Fibroblast of villous mesenchyme (primary cell): ENCODE results near the gene CTPS1. TPM values are rescaled to one million over a fixed set of nuclear protein-coding genes. Genes with fewer than 3 reads are reported as not detected.

Experiments used
- DNase-seq: peaks from one replicate; pipeline ENCODE4 v3.0.0-alpha.2; 2010; ENCODE audit warnings: low read depth
- H3K4me3 ChIP-seq: 2 replicates; pipeline ENCODE4 v1.5.1; 2011; ENCODE audit warnings: low read depth, mild to moderate bottlenecking, low read length
- total RNA-seq: library from RNA; depleted of rRNA; stranded (reverse); fragments of >200 nt; gene quantifications from 2 replicates; pipeline ENCODE4 v1.2.3, GENCODE V29; 2012
- TF ChIP-seq, protein P1 (sequence below): IDR thresholded peaks from 2 replicates; pipeline ENCODE4 v1.5.1; 2012; ENCODE audit warnings: low read depth, mild to moderate bottlenecking, low read length; ENCODE audit not compliant: insufficient read depth

The CTPS1 gene
- total RNA-seq, 1 donor = 42.3 TPM

DNA sequence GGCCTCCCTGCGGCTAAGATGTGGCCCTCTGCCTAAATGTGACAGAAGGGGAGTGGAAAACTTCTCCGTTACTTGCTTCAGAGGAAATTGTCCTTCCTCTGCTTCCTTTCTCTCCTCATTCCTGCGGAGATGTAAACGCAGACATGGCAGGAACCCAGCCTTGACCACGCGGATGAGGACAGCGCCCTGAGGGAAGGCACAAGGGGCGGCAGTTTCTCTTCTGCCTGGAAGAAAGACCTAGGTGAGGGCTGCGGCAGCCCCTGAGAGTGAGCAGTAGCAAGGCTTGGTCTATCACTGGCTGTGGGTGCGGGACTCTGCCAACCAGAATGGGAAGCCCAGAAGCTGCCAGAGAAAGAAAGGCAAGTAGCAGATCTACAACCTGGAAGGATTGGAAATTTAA lies 14.0 kb upstream of the CTPS1 start:
- DNase-seq = no peak
- TF ChIP-seq, protein P1, sequence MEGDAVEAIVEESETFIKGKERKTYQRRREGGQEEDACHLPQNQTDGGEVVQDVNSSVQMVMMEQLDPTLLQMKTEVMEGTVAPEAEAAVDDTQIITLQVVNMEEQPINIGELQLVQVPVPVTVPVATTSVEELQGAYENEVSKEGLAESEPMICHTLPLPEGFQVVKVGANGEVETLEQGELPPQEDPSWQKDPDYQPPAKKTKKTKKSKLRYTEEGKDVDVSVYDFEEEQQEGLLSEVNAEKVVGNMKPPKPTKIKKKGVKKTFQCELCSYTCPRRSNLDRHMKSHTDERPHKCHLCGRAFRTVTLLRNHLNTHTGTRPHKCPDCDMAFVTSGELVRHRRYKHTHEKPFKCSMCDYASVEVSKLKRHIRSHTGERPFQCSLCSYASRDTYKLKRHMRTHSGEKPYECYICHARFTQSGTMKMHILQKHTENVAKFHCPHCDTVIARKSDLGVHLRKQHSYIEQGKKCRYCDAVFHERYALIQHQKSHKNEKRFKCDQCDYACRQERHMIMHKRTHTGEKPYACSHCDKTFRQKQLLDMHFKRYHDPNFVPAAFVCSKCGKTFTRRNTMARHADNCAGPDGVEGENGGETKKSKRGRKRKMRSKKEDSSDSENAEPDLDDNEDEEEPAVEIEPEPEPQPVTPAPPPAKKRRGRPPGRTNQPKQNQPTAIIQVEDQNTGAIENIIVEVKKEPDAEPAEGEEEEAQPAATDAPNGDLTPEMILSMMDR = no peak
- H3K4me3 ChIP-seq = no peak overlapping the region

DNA sequence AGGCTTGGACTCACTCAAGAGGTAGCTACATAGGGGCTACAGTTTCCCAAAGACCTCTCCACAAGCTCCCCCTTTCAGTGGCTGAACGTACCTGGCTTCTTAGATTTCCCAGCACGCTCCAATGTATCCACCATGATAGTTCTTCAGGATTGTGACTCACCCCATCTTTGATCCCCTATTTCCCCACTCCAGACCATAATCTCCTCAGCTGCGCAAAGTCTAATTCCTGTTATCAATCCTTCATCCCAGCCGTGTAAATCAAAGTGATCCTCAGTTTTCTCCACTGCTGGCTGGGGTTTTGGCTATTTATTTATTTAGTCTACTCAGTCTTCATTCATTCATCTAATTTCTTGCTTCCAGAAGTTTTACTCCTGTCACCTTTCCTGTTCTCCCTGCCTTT lies 13.1 kb upstream of the CTPS1 start:
- TF ChIP-seq, protein P1 = no peak
- H3K4me3 ChIP-seq = no peak overlapping the region
- peak; percentile 66 for DNase-seq

DNA sequence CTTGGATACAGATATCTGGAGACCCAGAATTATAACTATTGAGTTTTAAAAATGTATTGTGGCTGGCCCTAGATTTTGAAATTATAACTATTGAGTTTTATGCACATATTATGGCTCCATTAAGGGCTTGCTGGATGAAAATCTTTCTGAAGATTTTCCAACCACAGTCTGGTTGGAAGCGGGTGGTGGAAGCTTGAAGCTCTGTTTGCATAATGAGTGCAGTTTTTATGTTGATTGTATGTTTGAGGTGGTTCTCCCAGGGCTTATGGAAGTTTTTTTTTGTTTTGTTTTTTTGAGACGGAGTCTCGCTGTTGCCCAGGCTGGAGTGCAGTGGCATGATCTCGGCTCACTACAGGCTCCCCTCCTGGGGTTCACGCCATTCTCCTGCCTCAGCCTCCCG lies 10.1 kb upstream of the CTPS1 start:
- TF ChIP-seq, protein P1 = no peak
- DNase-seq = no peak

DNA sequence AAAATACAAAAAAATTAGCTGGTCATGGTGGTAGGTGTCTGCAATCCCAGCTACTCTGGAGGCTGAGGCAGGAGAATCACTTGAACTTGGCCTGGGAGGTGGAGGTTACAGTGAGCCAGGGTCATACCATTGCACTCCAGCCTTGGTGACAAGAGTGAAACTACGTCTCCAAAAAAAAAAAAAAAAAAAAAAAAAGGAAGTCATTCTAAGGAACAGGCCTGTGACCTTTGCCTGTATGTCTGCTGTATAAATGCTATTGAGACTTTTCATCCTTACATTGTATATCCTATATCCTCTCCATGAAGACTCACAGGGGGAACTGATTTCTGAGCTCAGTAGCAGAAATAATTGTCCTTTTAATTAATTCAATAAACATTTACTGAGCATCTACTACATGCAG lies 7.5 kb upstream of the CTPS1 start:
- no peak for DNase-seq
- H3K4me3 ChIP-seq = no peak overlapping the region
- TF ChIP-seq, protein P1 = no peak

More for the DNA sequence above, 10.1 kb upstream of the CTPS1 start:
- H3K4me3 ChIP-seq = no peak overlapping the region

DNA sequence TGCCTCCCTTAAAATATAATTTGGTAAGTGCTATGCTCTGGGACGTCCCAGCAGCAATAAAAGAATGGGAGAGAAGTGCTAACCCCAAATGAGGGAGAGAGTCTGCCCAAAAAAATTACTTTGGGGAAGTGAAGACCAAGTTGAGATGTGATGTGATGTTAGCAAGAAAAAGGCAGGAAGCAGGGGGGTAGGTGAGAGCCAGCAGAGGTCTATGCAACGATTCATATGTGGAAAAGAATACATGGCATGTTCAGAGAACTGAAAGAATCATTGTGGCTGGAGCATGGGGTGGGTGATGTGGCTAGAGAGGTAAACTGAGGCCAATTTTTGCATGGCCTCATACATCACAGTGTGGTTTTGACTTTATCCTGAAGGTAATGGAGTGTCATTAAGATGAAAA lies 5.6 kb upstream of the CTPS1 start:
- DNase-seq = no peak

DNA sequence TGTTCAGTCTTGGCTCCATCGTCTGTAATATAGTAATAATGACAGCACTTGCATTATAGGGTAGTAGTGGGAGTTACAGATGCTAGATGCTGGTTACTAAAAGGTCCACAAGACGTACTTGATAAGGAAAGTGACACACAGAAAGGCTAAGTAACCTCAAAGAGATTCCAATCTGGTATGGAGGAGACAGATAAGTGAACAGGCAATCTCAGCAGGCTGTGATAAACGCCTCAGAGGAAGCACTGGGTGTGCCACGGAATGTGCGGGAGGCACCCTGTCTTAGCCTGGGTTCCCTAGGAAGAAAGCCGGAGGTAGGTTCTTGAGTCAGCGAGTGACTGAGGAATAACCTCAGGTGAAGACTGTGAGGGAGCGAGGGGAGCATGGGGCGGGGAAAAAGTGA lies 4.6 kb upstream of the CTPS1 start:
- TF ChIP-seq, protein P1 = no peak
- H3K4me3 ChIP-seq = no peak overlapping the region
- no peak for DNase-seq

More for the DNA sequence above, 5.6 kb upstream of the CTPS1 start:
- TF ChIP-seq, protein P1 = no peak
- H3K4me3 ChIP-seq = no peak overlapping the region

DNA sequence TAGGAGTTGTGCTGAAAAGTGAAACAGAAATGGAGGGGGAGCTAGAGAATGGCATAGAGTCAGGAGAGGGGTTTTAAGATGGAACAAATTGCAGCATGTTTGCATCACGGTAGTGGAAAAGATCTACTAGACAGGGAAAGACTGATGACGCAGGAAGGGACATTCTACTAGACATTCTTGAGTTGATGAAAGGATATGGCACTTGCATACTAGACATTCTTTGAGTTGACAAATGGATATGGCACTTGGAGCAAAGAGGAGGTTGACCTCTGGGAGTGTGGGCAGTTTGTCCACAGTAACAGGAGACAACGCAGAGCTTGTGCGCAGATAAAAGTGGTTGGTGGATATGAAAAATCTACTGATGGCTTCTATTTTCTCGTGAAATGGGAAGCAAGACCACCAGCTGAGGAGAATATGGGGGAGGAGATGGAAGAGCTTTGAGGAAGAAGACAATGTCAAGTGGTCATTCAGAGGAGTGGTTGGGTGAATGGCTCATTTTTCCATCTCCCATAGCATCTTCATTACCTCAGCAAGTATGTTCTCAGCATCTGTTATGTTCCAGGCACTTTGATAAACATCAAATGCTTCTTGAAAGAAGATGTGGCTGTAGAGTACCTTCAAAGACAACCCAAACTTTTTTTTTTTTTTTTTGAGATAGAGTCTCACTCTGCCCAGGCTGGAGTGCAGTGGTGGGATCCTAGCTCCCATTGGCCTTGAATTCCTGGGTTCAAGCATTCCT lies 2.4 kb upstream of the CTPS1 start:
- DNase-seq = peak; percentile 89
- no peak overlapping the region for H3K4me3 ChIP-seq
- TF ChIP-seq, protein P1 = no peak
